ENCODE measurements around the gene TMEM19.
A peak's percentile ranks its signal among the peaks of the same experiment; 100 is the strongest.

TMEM19 gene

GRCh38 chr12:71685914-71686657 is at the start of gene TMEM19:
Gene TMEM19, plus strand, starts transcription at chr12:71686082. Its CDS starts 599 bp downstream, at chr12:71686681.
- peak; percentile 86 for DNase-seq

DNA sequence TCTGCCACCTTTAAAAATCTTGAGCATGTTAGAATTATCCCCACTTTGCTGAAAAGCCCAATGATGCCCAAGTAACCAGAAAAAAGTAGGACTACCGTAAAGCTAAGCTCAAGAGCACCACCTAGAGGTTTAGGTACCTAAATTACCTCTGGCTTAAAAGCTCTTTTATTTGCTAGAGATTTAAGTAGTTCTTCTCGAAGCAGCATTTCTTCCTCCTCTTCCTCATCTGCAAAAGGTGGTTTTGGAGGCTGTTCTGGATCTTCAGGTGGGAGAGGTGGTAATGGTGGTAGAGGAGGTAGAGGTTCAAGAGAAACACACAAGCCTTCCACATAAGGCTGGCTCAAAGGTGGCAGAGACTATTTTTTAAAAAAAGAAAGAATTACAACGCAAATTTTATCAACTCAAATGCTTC is 49.2 kb upstream of the TMEM19 start:
- DNase-seq, result no peak

DNA sequence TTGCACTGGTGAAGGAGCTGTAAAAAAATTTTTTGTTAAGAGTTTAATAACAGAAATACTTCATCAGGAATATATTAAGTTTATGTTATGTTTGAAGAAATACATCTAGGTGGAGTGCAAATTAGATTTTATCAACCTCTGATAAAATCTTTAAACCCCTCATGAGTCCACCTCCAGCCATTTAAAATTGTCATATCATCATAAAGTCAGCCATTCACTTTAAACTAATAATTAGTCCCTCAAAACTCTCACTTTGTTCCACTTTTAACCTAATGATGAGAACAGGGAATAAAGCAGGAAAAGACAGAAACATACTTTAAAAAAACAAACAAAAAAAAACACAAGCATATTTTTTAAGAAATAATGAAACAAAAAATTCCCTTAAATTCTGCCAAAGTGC is 47.4 kb upstream of the TMEM19 start:
- DNase-seq, result no peak

- no peak for DNase-seq
Measured at GRCh38 chr12:71639341-71639760, 46.5 kb upstream of the TMEM19 start.

DNA sequence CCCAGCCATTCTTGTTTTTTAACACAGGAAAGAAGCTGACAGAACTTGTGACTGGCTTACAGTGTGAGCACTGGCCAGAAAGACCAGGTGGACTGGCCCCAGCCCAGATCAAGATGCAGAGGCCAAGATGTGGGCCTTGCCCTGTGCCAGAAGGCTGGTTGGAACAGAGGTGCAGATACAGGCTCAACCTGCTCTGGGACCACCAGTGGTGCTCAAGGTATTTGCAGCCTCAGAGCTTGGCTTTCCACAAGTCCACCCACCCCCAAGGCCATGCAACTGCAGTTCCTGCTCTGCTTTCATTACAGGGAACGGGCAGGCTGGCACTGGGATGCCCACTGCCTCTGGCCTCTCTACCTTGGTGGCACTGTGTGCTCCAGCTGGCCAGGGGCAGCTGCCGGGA is 45.6 kb upstream of the TMEM19 start:
- no peak for DNase-seq

DNA sequence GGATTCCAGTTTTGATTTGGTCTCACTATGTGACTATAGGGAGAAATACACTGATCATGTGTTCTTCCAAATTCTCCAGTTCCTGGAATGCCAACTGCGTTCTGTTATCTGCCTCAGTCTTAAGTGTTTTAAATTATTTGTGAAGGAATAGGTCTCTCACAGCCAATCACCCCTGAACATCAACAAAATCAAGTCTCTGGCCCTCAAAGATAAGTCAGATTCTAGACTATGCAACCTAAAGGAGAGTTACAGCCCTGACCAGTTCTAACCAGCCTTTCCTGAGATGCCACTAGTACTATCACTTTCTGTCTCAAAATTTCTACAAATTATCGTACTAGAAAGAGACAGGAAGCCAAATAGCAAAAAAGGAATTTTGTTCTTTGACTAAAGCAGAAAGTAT is 44.5 kb upstream of the TMEM19 start:
- DNase-seq, result no peak

GRCh38 chr12:71642264-71642663 is 43.6 kb upstream of the TMEM19 start:
- no peak for DNase-seq

GRCh38 chr12:71645268-71645667 is 40.6 kb upstream of the TMEM19 start:
- no peak for DNase-seq

GRCh38 chr12:71646512-71646911 is 39.4 kb upstream of the TMEM19 start:
- no peak for DNase-seq

DNA sequence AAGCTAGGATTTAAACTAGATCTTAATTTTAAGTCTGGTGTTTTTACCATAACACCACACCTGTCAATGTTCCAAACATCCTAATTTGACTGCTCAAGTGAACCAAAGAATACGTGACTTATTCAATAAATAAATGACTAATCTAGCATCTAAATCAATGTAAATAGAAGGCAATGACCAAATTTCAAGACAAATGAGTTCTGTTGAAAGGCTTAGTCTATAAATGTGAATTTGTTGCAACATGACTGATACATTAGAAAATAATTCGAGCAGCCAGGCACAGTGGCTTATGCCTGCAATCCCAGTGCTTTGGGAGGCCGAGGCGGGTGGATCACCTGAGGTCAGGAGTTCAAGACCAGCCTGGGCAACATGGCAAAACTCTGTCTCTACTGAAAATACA is 37.3 kb upstream of the TMEM19 start:
- no peak for DNase-seq

DNA sequence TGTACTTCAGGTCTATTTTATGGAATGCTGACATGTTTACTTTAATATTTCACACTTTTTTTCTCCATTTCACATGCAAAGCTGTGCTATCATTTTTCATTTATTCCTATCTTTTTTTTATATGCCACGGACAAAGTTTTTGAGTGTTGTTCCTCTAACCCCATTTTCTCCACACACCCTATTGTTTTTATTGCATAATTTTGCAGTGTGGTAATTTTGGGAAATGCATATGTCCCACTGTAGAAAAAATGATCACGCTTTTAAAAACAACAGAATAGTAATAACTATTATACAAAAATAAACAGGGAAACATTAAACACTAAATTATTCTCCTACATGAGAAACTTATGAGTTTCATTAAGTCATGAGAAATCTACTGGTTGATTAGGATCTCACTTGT is 36.5 kb upstream of the TMEM19 start:
- DNase-seq, result no peak

GRCh38 chr12:71652656-71653055 is 33.2 kb upstream of the TMEM19 start:
- DNase-seq, result no peak

DNA sequence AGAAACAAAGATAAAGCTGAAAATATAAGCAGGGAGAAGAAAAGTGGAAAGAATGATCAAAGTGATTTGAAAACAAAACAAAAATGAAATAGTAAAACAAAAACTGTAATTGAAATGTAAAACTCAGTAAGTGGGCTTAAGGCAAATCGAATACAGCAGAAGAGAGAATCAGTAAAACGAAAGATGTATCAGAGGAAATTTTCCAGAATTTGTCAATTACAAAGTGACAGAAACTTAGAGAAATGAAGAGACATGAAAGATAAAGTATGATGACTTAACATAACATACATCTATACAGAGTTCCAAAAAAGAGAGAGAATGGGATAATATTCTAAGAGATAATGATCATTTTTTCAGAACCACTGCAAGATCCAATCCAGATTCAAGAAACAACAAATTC is 32.7 kb upstream of the TMEM19 start:
- no peak for DNase-seq

DNA sequence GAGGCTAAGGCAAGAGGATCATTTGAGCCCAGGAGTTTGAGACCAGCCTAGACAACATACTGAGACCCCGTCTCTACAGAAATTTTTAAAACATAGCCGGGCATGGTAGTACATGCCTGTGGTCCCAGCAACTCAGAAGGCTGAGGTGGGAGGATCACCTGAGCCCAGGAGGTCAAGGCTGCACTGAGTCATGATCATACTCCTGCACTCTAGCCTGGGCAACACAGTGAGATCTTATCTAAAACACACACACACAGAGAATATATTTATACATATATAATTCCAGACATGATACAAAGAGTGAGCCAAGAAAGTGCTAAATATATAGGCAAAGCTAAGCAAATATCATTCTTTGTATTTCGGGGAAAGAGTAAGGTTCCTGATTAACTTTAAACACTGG is 31.7 kb upstream of the TMEM19 start:
- no peak for DNase-seq

DNA sequence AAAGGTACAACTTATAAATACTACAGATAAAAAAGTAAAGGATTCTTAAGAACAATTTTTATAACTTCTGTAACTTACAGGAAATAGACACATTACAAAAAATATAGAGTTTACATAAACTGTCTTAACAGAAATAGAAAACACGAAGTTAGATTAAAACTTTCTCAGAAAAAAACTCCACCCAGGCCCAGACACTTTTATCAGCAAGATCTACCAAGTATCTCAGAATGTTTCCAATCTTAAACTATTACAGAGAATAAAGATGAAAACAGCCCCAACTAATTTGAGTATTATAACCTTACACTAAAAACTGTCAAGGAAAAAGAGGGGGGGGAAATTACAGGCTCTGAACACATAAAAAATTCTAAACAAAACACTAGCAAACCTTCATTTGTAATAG is 30.4 kb upstream of the TMEM19 start:
- DNase-seq, result no peak

DNA sequence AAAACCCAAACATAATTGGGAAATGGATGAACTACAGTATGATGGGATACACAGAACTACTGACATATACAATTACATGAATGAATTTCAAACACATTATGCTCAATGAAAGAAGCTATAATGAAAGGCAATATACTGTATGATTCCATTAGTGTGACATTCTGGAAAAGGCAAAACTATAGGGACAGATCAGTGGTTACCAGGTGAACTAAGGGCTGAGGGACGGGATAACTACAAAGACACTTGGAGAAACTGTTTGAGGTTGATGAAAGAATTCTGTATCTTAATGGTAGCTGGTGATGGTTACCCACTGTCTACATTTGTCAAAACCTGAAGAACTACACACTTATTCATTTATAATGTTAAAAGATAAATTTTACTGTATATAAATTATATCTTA is 30.0 kb upstream of the TMEM19 start:
- no peak for DNase-seq

- DNase-seq, result no peak
Measured at GRCh38 chr12:71656740-71657139, 29.1 kb upstream of the TMEM19 start.

- no peak for DNase-seq
Measured at GRCh38 chr12:71661977-71662530, 23.8 kb upstream of the TMEM19 start.

- DNase-seq, result peak; percentile 79
Measured at GRCh38 chr12:71662849-71663560, 22.9 kb upstream of the TMEM19 start.

DNA sequence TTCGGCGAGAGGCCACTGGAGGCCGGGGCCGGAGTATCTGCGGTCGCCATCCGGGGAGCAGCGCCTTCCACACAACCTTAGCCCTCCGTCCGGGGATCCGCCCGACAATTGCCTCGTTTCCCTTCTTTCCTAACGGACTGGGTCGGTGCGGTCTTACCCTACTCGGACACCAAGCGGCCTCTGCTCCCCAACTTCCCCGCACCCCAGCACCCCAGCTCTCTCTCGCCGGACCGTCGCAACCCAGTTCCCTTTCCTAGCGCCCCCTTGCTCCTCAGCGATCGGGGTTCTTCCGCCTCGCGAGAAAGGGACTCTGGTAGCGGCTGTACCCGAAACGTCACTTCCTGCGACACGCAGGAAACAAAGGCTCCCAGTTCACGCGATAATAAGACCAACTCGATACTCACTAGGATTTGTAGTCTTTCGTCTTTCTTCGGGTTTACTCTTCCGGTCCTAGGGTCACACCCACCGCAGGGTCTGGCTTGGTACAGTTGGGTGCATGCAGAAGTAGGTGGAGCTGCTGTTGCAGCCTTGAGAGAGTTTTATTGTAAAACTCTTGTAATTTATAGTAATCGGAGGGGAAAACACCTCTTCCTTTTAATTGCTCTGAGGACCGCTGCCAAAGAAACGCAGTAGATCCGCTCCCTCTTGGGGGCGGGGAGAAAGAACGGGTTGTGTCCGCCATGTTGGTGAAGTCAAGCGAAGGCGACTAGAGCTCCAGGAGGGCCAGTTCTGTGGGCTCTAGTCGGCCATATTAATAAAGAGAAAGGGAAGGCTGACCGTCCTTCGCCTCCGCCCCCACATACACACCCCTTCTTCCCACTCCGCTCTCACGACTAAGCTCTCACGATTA is 22.1 kb upstream of the TMEM19 start, which contains the start of the genes THAP2 and ZFC3H1:
Gene THAP2 (plus strand): TSS at position 741 of the 850 bp plus-strand sequence. CDS start 209 bp downstream, outside the sequence.
Gene ZFC3H1 (minus strand): TSS at position 288 of the 850 bp plus-strand sequence. CDS start 238 bp downstream, at position 50.
- DNase-seq, result peak; percentile 88

DNA sequence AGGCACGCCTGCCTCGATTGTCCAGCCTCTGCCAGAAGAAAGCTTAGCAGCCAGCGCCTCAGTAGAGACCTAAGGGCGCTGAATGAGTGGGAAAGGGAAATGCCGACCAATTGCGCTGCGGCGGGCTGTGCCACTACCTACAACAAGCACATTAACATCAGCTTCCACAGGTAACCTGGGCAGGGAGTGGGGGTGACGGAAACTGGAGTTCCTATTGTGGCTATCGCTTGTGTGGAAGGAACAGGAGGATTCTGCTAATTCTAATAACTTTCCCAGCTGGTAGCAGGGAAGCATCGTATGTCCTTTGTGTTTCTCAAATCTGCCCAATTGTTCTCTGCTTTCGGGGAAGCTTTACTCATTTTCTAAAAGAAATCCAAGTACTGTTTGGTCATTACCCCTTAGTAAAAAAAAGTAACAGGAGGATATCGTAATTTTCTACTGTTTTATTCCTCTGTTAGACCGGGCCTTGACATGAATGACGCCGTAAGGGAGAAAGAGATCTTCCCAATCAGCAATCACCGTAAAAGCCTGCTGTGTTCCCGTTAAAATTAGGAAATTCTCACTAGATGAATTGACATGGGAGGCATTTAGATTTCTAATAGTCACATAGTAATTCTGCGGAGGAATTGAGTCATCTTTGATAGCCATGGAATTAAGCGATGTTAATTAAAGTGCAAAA is 21.3 kb upstream of the TMEM19 start:
- no peak for DNase-seq

DNA sequence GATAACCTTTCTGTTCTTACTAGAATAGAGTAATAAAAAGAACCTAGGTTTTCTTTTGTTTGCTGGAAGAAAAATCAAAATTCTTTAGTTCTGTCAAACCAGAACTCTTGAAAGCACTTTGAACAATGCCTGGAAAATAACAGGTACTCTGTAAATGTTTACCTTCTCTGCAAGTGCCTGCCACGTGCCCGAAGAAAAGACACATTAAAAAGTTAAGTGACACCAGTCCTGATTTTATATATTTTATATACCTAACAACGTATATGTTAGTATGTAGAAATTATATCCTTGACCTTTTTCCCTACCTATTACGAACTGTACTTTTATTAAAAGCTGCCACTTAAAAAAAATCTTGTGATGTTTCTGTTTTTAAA is 20.8 kb upstream of the TMEM19 start:
- DNase-seq, result no peak
